Activated T-helper 17 cell treated with anti-CD3 and anti-CD28 coated beads, Interleukin-2, amount 50 U/mL, for 72 hours (primary cell): ENCODE measurements around the gene CST5. TPM values are rescaled to one million over a fixed set of nuclear protein-coding genes. Genes with fewer than 3 reads are reported as not detected.
"Not testable (repeated sequence)": the region's sequence is repeated elsewhere in the genome, so short reads cannot be mapped to it uniquely, and the experiment has no call there.

ENCODE experiments used
- ATAC-seq: fragments of 150-1000 bp; cut with Tn5 transposase; replicated peaks from 2 replicates; pipeline ENCODE4 v1.10.0; 2021; ENCODE audit warnings: mild to moderate bottlenecking, moderate library complexity
- H3K27ac Mint-ChIP-seq: one replicate; pipeline ENCODE4 v1.8.0; 2022; ENCODE audit warnings: mixed read lengths
- H3K27me3 Mint-ChIP-seq: one replicate; pipeline ENCODE4 v1.8.0; 2022; ENCODE audit warnings: mixed read lengths
- H3K36me3 Mint-ChIP-seq: one replicate; pipeline ENCODE4 v1.8.0; 2022; ENCODE audit warnings: low read depth, mild to moderate bottlenecking, mixed read lengths
- H3K4me1 Mint-ChIP-seq: one replicate; pipeline ENCODE4 v1.8.0; 2022; ENCODE audit warnings: mixed read lengths
- H3K4me3 Mint-ChIP-seq: one replicate; pipeline ENCODE4 v1.8.0; 2022; ENCODE audit warnings: mild to moderate bottlenecking, mixed read lengths
- H3K9me3 Mint-ChIP-seq: one replicate; pipeline ENCODE4 v1.8.0; 2022; ENCODE audit warnings: mixed read lengths
- total RNA-seq, 2 donors: library from RNA; stranded (reverse); gene quantifications; one replicate each; pipeline ENCODE4 v1.2.3, GENCODE V29; 2022

Gene CST5
- total RNA-seq, 2 donors from 2014 or later = not detected

DNA sequence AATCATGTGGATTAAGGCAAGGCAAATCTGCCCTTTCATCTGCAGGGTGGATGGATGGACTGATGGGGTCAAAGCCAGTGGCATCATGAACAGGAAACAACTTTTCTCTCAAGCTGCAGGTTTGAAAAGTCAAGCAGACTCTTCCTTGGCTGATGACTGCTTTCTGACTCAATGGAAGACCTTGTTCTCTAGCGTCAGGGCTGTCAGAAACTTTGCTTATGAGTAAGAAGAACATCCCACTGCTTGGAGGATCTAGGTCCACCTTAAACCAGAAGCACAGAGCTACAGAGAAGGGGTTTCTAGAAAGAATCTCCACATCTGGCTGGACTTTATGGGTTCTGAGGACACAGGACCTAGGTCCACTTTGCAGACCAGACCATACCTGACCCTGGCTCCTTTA is 36.3 kb upstream of the CST5 start:
- H3K4me1 Mint-ChIP-seq = peaks cover 9% of the 10 kb centered on the region
- H3K36me3 Mint-ChIP-seq = no peaks in the 10 kb centered on the region
- no peaks in the 10 kb centered on the region for H3K27me3 Mint-ChIP-seq
- ATAC-seq = peak; percentile 46
- H3K4me3 Mint-ChIP-seq = no peak overlapping the region
- H3K27ac Mint-ChIP-seq = no peak overlapping the region
- no peaks in the 10 kb centered on the region for H3K9me3 Mint-ChIP-seq

DNA sequence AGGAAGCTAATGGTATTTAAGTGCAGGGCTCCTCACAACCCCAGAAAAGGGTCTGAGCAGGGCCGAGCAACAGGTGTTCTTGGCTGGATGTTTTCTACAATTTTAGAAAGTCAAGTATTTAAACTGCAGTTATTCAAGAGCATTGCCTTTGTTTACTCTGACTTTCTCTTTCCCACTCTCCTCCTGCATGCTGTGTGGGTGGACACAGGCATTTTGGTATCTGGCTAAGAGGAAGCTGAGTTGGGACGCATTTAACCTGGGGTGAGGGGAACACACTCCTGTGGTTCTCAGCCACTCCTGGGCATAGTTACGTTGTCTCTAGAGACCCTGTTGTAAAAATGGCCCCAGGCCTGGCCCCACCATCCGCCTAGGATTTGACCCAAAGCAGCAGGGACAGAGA is 34.9 kb upstream of the CST5 start:
- not testable (repeated sequence) for H3K36me3 Mint-ChIP-seq, H3K27ac Mint-ChIP-seq, H3K9me3 Mint-ChIP-seq, H3K27me3 Mint-ChIP-seq, ATAC-seq, H3K4me3 Mint-ChIP-seq, H3K4me1 Mint-ChIP-seq

- H3K27ac Mint-ChIP-seq = no peak overlapping the region
- no peaks in the 10 kb centered on the region for H3K9me3 Mint-ChIP-seq
- no peak overlapping the region for H3K4me3 Mint-ChIP-seq
- H3K4me1 Mint-ChIP-seq = no peaks in the 10 kb centered on the region
- no peaks in the 10 kb centered on the region for H3K27me3 Mint-ChIP-seq
- ATAC-seq = no peak
- H3K36me3 Mint-ChIP-seq = no peaks in the 10 kb centered on the region
These were observed 30.7 kb upstream of the CST5 start for GRCh38 chr20:23910210-23910609.

GRCh38 chr20:23909390-23909789 is 29.8 kb upstream of the CST5 start:
- Mint-ChIP-seq H3K9me3 (no peaks in the 10 kb centered on the region), H3K27ac (no peak overlapping the region), H3K36me3 (no peaks in the 10 kb centered on the region), H3K4me3 (no peak overlapping the region), H3K4me1 (no peaks in the 10 kb centered on the region), H3K27me3 (no peaks in the 10 kb centered on the region)
- ATAC-seq = no peak

DNA sequence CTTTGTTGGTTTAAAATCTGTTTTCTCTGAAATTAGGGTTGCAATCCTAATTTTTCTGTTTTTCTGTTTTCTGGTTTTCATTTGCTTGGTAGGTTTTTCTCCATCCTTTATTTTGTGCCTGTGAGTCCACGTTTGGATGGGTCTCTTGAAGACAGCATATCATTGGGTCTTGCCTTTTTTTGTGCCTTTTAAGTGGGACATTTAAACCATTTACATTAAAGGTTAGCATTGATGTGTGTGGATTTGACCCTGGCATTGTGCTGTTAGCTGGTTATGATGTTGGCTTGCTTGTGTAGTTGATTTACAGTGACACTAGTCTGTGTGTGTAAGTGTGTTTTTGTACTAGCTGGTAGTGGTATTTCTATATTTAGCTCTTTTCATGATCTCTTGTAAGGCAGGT is 28.0 kb upstream of the CST5 start:
- Mint-ChIP-seq H3K27ac (no peak overlapping the region), H3K4me3 (no peak overlapping the region), H3K36me3 (no peaks in the 10 kb centered on the region), H3K9me3 (no peaks in the 10 kb centered on the region), H3K4me1 (no peaks in the 10 kb centered on the region), H3K27me3 (no peaks in the 10 kb centered on the region)
- no peak for ATAC-seq

GRCh38 chr20:23902396-23902795 is 22.8 kb upstream of the CST5 start:
- ATAC-seq, H3K36me3 Mint-ChIP-seq, H3K4me1 Mint-ChIP-seq, H3K27me3 Mint-ChIP-seq, H3K9me3 Mint-ChIP-seq: not testable (repeated sequence)
- Mint-ChIP-seq H3K27ac (peak overlapping the region; percentile 67), H3K4me3 (peak overlapping the region; percentile 63)

DNA sequence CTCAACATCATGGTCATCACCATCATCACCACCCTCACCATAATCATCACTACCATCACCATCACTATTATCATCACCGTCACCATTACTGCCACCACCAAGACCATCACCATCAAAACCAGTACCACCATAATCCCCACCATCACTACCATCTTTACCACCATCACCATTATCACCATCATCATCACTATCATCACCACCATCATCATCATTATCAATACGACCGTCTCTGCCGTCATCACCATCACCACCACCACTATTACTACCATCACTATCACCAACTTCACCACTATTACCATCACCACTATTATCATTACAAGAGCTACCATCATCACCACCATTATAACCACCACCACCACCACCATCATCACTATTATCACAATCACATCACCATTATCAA is 11.3 kb upstream of the CST5 start:
- not testable (repeated sequence) for H3K27ac Mint-ChIP-seq, H3K4me3 Mint-ChIP-seq, H3K4me1 Mint-ChIP-seq, H3K9me3 Mint-ChIP-seq, ATAC-seq, H3K27me3 Mint-ChIP-seq, H3K36me3 Mint-ChIP-seq

DNA sequence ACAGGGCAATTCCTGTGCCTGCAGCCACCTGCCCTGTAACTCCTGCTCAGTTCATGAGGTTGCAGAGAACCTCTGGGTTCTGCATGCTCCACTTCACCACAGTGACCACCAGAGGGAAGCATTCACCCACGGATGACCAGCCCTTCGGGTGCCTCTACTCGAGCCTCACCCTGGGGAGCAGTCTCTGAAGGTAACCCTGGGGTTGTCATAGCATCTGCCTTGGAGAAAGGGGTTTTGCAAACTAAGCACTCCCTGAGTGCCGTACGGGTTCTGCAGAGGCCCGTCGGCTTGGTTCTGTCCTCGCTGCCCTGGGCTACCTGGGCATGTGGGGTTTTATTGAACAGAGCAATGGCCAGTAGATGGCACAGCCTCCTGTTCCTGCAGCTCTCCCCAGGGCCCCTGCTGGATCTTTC is 10.2 kb upstream of the CST5 start:
- no peaks in the 10 kb centered on the region for H3K9me3 Mint-ChIP-seq
- ATAC-seq = peak; percentile 81
- no peaks in the 10 kb centered on the region for H3K36me3 Mint-ChIP-seq
- no peak overlapping the region for H3K27ac Mint-ChIP-seq
- no peaks in the 10 kb centered on the region for H3K27me3 Mint-ChIP-seq
- H3K4me3 Mint-ChIP-seq = no peak overlapping the region
- no peaks in the 10 kb centered on the region for H3K4me1 Mint-ChIP-seq

GRCh38 chr20:23887856-23888255 is 8.3 kb upstream of the CST5 start:
- Mint-ChIP-seq H3K27me3 (no peaks in the 10 kb centered on the region), H3K4me3 (no peak overlapping the region), H3K27ac (no peak overlapping the region), H3K9me3 (no peaks in the 10 kb centered on the region), H3K36me3 (no peaks in the 10 kb centered on the region), H3K4me1 (no peaks in the 10 kb centered on the region)
- no peak for ATAC-seq

- no peaks in the 10 kb centered on the region for H3K4me1 Mint-ChIP-seq
- no peak for ATAC-seq
- no peaks in the 10 kb centered on the region for H3K9me3 Mint-ChIP-seq
- no peak overlapping the region for H3K4me3 Mint-ChIP-seq
- H3K27ac Mint-ChIP-seq = no peak overlapping the region
- H3K27me3 Mint-ChIP-seq = no peaks in the 10 kb centered on the region
- H3K36me3 Mint-ChIP-seq = no peaks in the 10 kb centered on the region
These were observed 5.2 kb upstream of the CST5 start for GRCh38 chr20:23884771-23885162.

- H3K27ac Mint-ChIP-seq = no peak overlapping the region
- H3K27me3 Mint-ChIP-seq = no peaks in the 10 kb centered on the region
- no peak overlapping the region for H3K4me3 Mint-ChIP-seq
- no peak for ATAC-seq
- H3K9me3 Mint-ChIP-seq = no peaks in the 10 kb centered on the region
- no peaks in the 10 kb centered on the region for H3K4me1 Mint-ChIP-seq
- no peaks in the 10 kb centered on the region for H3K36me3 Mint-ChIP-seq
These were observed 4.7 kb upstream of the CST5 start for GRCh38 chr20:23884136-23884770.

DNA sequence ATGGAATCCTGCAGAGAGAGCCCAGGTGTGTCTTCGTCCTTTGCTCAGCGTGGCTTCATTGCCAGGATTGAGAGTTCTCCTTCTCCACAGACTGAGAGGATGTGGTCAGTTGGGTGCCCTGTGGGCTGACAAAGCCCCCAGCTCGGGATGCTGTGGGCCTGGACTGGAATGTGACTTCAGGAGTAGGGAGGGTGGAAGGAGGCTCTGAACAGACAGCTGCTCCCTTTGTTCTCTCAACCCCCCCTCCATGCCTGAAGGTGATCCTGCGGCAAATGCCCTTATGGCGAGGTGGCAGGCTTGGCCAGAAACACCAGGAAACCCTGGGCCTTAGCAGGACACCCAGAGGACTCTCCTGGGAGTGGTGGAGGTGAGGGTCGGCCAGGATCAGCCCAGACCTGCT is 1.8 kb upstream of the CST5 start:
- H3K36me3 Mint-ChIP-seq = no peaks in the 10 kb centered on the region
- H3K4me3 Mint-ChIP-seq = no peak overlapping the region
- no peak overlapping the region for H3K27ac Mint-ChIP-seq
- H3K27me3 Mint-ChIP-seq = no peaks in the 10 kb centered on the region
- H3K9me3 Mint-ChIP-seq = no peaks in the 10 kb centered on the region
- ATAC-seq = no peak
- H3K4me1 Mint-ChIP-seq = no peaks in the 10 kb centered on the region

DNA sequence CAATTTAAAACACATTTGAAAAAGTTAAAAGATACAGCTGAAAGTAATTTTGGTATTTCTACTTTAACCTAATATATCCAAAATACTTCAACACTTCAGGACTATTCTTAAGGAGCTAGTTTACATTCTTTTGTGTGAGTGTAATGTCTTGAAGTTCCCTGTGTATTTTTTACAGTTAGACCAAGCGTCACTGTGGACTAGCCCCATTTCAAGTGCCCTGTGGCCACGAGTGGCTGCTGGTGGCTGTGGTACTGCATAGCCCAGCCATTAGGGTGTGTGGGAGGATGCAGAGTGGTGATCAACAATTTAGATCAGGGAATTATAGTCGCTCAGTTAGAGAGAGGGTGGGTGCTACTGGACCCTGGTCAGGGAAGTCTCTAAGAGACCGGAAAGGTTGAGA is 869 bp upstream of the CST5 start:
- Mint-ChIP-seq H3K9me3 (no peaks in the 10 kb centered on the region), H3K27me3 (no peaks in the 10 kb centered on the region), H3K4me3 (no peak overlapping the region), H3K4me1 (no peaks in the 10 kb centered on the region), H3K36me3 (no peaks in the 10 kb centered on the region), H3K27ac (no peak overlapping the region)
- ATAC-seq = no peak

DNA sequence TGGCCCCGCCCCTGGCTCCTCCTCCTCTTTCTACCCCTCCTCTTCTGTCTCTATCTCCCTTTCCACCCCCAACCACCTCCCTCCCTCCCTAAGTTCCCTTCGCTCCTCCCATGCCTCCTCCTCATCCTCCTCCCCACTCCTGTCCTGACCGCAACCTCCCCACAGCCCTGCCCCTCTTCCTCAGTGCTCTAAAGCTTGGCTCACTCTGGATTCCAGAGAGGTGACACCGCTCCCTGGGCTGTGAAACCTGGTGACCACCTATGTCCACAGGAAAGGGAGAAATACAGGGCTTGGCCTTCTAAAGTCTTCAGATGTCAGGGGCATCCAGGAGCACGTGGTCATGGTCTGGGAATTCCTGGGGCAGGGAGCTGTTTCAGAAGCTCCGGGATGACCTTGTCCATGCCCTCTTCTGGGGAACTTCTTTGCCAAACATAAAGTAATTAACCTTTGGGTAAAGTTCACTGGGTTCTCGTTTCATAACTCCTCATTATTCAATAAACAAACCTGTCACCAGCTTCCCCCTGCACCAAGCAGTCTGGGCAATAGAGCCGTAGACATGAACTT is 345 bp upstream of the CST5 start:
- ATAC-seq = no peak
- Mint-ChIP-seq H3K4me3 (no peak overlapping the region), H3K9me3 (no peaks in the 10 kb centered on the region), H3K36me3 (no peaks in the 10 kb centered on the region), H3K27me3 (no peaks in the 10 kb centered on the region), H3K4me1 (no peaks in the 10 kb centered on the region), H3K27ac (no peak overlapping the region)

GRCh38 chr20:23878787-23879186 is 761 bp downstream of the CST5 start:
- no peaks in the 10 kb centered on the region for H3K4me1 Mint-ChIP-seq
- H3K27me3 Mint-ChIP-seq = no peaks in the 10 kb centered on the region
- no peaks in the 10 kb centered on the region for H3K9me3 Mint-ChIP-seq
- H3K27ac Mint-ChIP-seq = no peak overlapping the region
- H3K36me3 Mint-ChIP-seq = no peaks in the 10 kb centered on the region
- no peak for ATAC-seq
- no peak overlapping the region for H3K4me3 Mint-ChIP-seq

- not testable (repeated sequence) for H3K9me3 Mint-ChIP-seq, H3K27me3 Mint-ChIP-seq
These were observed 1.5 kb downstream of the CST5 start for GRCh38 chr20:23878016-23878542.

More at GRCh38 chr20:23878016-23878542, 1.5 kb downstream of the CST5 start:
- not testable (repeated sequence) for ATAC-seq, H3K27ac Mint-ChIP-seq, H3K36me3 Mint-ChIP-seq, H3K4me1 Mint-ChIP-seq, H3K4me3 Mint-ChIP-seq
